Liver (tissue), 3 donors: ENCODE measurements around the gene TCFL5.

ENCODE experiments used
- CTCF ChIP-seq: fragments of 150-350 bp; IDR thresholded peaks from 2 replicates; pipeline ENCODE4 v1.5.1; 2017; ENCODE audit warnings: improper control_type of control experiment, low read depth, low read length; ENCODE audit not compliant: missing input control
- GABPA ChIP-seq, 2 donors: IDR thresholded peaks in 1 of 2; conservative IDR thresholded peaks in 1 of 2; 2 replicates each; pipeline ENCODE4 v1.6.1; 2016; ENCODE audit warnings: antibody characterized with exemption in 2 of 2, mild to moderate bottlenecking in 1 of 2, moderate library complexity in 1 of 2
- MAX ChIP-seq: IDR thresholded peaks from 2 replicates; pipeline ENCODE4 v1.6.1; 2016; ENCODE audit warnings: antibody characterized with exemption
- RAD21 ChIP-seq, 2 donors: IDR thresholded peaks; 2 replicates each; pipeline ENCODE4 v1.6.1; 2016; ENCODE audit warnings: antibody characterized with exemption in 2 of 2, mild to moderate bottlenecking in 2 of 2
- REST ChIP-seq: IDR thresholded peaks from 2 replicates; pipeline ENCODE4 v1.6.1; 2016; ENCODE audit warnings: antibody characterized with exemption, mild to moderate bottlenecking
- TAF1 ChIP-seq: conservative IDR thresholded peaks from 2 replicates; pipeline ENCODE4 v1.6.1; 2016; ENCODE audit warnings: antibody characterized with exemption, mild to moderate bottlenecking
- donor health status: healthy.
- donor health status: healthy.

GRCh38 chr20:62812181-62812906, 49.3 kb downstream of the TCFL5 start:
- no peak for TF ChIP-seq CTCF
- TF ChIP-seq RAD21 (IDR thresholded peaks at IDR 0.05), result no peak
- no peak for TF ChIP-seq GABPA (IDR thresholded peaks at IDR 0.05 in 1 of 2, conservative IDR thresholded peaks at IDR 0.05 in 1 of 2)
- no peak for TF ChIP-seq REST
- TF ChIP-seq TAF1, result no peak
- no peak for TF ChIP-seq MAX
